ENCODE measurements around the gene TCHH.

TCHH gene

GRCh38 chr1:152067929-152068328 is 47.3 kb downstream of the TCHH start:
- TF ChIP-seq CTCF (IDR thresholded peaks at IDR 0.05): no peak
- no peak overlapping the region for H3K27ac ChIP-seq
- H3K9me3 ChIP-seq: no peaks in the 10 kb centered on the region
- H3K36me3 ChIP-seq: no peaks in the 10 kb centered on the region
- peaks cover 81% of the 10 kb centered on the region for H3K27me3 ChIP-seq
- H3K4me1 ChIP-seq (ENCODE audit: control insufficient read depth in 1 of 2, insufficient read depth in 1 of 2, low read depth in 1 of 2, low read length in 1 of 2): no peaks in the 10 kb centered on the region
- no peak overlapping the region for H3K4me3 ChIP-seq (ENCODE audit: low read depth in 1 of 2, low read length in 1 of 2)

GRCh38 chr1:152067150-152067549 is 48.1 kb downstream of the TCHH start:
- Histone ChIP-seq H3K27ac (no peak overlapping the region), H3K36me3 (no peaks in the 10 kb centered on the region), H3K27me3 (peaks cover 81% of the 10 kb centered on the region), H3K4me1 (ENCODE audit: control insufficient read depth in 1 of 2, insufficient read depth in 1 of 2, low read depth in 1 of 2, low read length in 1 of 2) (no peaks in the 10 kb centered on the region), H3K9me3 (no peaks in the 10 kb centered on the region), H3K4me3 (ENCODE audit: low read depth in 1 of 2, low read length in 1 of 2) (no peak overlapping the region)
- TF ChIP-seq CTCF (IDR thresholded peaks at IDR 0.05): no peak

- Histone ChIP-seq H3K27me3 (peaks cover 94% of the 10 kb centered on the region), H3K4me1 (ENCODE audit: control insufficient read depth in 1 of 2, insufficient read depth in 1 of 2, low read depth in 1 of 2, low read length in 1 of 2) (no peaks in the 10 kb centered on the region), H3K9me3 (no peaks in the 10 kb centered on the region), H3K27ac (no peak overlapping the region), H3K36me3 (no peaks in the 10 kb centered on the region), H3K4me3 (ENCODE audit: low read depth in 1 of 2, low read length in 1 of 2) (no peak overlapping the region)
- TF ChIP-seq CTCF (IDR thresholded peaks at IDR 0.05): no peak
Observed at GRCh38 chr1:152061952-152062351, 53.3 kb downstream of the TCHH start.
